WTC11 (cell line): ENCODE measurements around the gene IQCF2. TPM values are rescaled to one million over a fixed set of nuclear protein-coding genes. Genes with fewer than 3 reads are reported as not detected.
A peak's percentile ranks its signal among the peaks of the same experiment; 100 is the strongest.

Experiments used
- ATAC-seq: fragments of 200-7000 bp; cut with Tn5 transposase; 2 replicates; pipeline ENCODE4 v1.10.0; 2021; ENCODE audit warnings: mild to moderate bottlenecking, moderate library complexity
- CTCF ChIA-PET: fragments of 300-600 bp; sonication (Branson Sonifier 250); formaldehyde crosslinking; loops from one replicate; lab custom pipeline; 2021; ENCODE audit warnings: antibody characterized with exemption; lab: Charles Lee
- POLR2A ChIA-PET: fragments of 350-600 bp; sonication (Branson Sonifier 250); formaldehyde crosslinking; loops from one replicate; lab custom pipeline; 2021; ENCODE audit warnings: antibody characterized with exemption; lab: Charles Lee
- DNase-seq: peaks from one replicate; pipeline ENCODE4 v3.0.0; 2021; ENCODE audit warnings: low spot score
- H3K27ac Mint-ChIP-seq: 2 replicates; pipeline ENCODE4 v1.8.0; 2021; ENCODE audit warnings: mixed read lengths
- H3K27me3 Mint-ChIP-seq: 2 replicates; pipeline ENCODE4 v1.8.0; 2021; ENCODE audit warnings: low read depth, mild to moderate bottlenecking, moderate library complexity, mixed read lengths
- H3K36me3 Mint-ChIP-seq: 2 replicates; pipeline ENCODE4 v1.8.0; 2021; ENCODE audit warnings: mixed read lengths
- H3K4me1 Mint-ChIP-seq: 2 replicates; pipeline ENCODE4 v1.8.0; 2022; ENCODE audit warnings: mixed read lengths
- H3K4me3 Mint-ChIP-seq: 2 replicates; pipeline ENCODE4 v1.8.0; 2021; ENCODE audit warnings: mild to moderate bottlenecking, moderate library complexity, mixed read lengths
- H3K9me3 Mint-ChIP-seq: 2 replicates; pipeline ENCODE4 v1.8.0; 2021; ENCODE audit warnings: mixed read lengths
- ATF6 ChIP-seq: sonication (generic); formaldehyde crosslinking; IDR thresholded peaks from 2 replicates; pipeline ENCODE4 v1.8.1; 2023; ENCODE audit warnings: mild to moderate bottlenecking, missing genetic modification reagents
- ESRRA ChIP-seq: sonication (generic); formaldehyde crosslinking; IDR thresholded peaks from 2 replicates; pipeline ENCODE4 v1.8.1; 2022; ENCODE audit warnings: mild to moderate bottlenecking, missing genetic modification reagents, borderline replicate concordance
- FOXP1 ChIP-seq: sonication (generic); formaldehyde crosslinking; IDR thresholded peaks from 2 replicates; pipeline ENCODE4 v1.8.0; 2022; ENCODE audit warnings: missing genetic modification reagents, mild to moderate bottlenecking, moderate library complexity, borderline replicate concordance
- MXD4 ChIP-seq: fragments of 250-450 bp; sonication (Bioruptor Pico); IDR thresholded peaks from 2 replicates; pipeline ENCODE4 v1.8.0; 2021; ENCODE audit warnings: mild to moderate bottlenecking, moderate library complexity, borderline replicate concordance
- NR3C1 ChIP-seq: sonication (generic); formaldehyde crosslinking; conservative IDR thresholded peaks from 2 replicates; pipeline ENCODE4 v1.8.1; 2023; ENCODE audit warnings: low read depth, mild to moderate bottlenecking, missing genetic modification reagents
- SMAD4 ChIP-seq: sonication (generic); formaldehyde crosslinking; IDR thresholded peaks from 2 replicates; pipeline ENCODE4 v1.8.0; 2022; ENCODE audit warnings: mild to moderate bottlenecking, missing genetic modification reagents
- SOX15 ChIP-seq: fragments of 250-450 bp; sonication (Bioruptor Pico); IDR thresholded peaks from 2 replicates; pipeline ENCODE4 v1.9.0; 2021; ENCODE audit warnings: mild to moderate bottlenecking
- TCF7 ChIP-seq: sonication (generic); formaldehyde crosslinking; IDR thresholded peaks from 2 replicates; pipeline ENCODE4 v1.8.0; 2022; ENCODE audit warnings: mild to moderate bottlenecking, low read depth, missing genetic modification reagents, moderate library complexity
- ZBTB21 ChIP-seq: sonication (generic); formaldehyde crosslinking; IDR thresholded peaks from 2 replicates; pipeline ENCODE4 v1.8.1; 2023; ENCODE audit warnings: mild to moderate bottlenecking, missing genetic modification reagents, borderline replicate concordance
- ZNF121 ChIP-seq: sonication (generic); formaldehyde crosslinking; IDR thresholded peaks from 2 replicates; pipeline ENCODE4 v1.8.0; 2023; ENCODE audit warnings: missing genetic modification reagents
- ZNF232 ChIP-seq: sonication (generic); formaldehyde crosslinking; IDR thresholded peaks from 2 replicates; pipeline ENCODE4 v1.8.0; 2022; ENCODE audit warnings: mild to moderate bottlenecking, missing genetic modification reagents
- ZNF317 ChIP-seq: sonication (generic); formaldehyde crosslinking; IDR thresholded peaks from 2 replicates; pipeline ENCODE4 v1.8.1; 2023; ENCODE audit warnings: low read depth, mild to moderate bottlenecking, moderate library complexity, missing genetic modification reagents, borderline replicate concordance
- total RNA-seq: library from RNA; stranded (reverse); gene quantifications from 3 replicates; pipeline ENCODE4 v1.2.3, GENCODE V29; 2021
- TF ChIP-seq, protein P1 (sequence below): fragments of 250-450 bp; sonication (Bioruptor Pico); IDR thresholded peaks from 2 replicates; pipeline ENCODE4 v1.8.0; 2021; ENCODE audit warnings: mild to moderate bottlenecking
- TF ChIP-seq, protein P2 (sequence below): sonication (generic); formaldehyde crosslinking; IDR thresholded peaks from 2 replicates; pipeline ENCODE4 v1.8.1; 2022; ENCODE audit warnings: mild to moderate bottlenecking, moderate library complexity, missing genetic modification reagents
- TF ChIP-seq, protein P3 (sequence below): fragments of 250-450 bp; sonication (Bioruptor Pico); IDR thresholded peaks from 2 replicates; pipeline ENCODE4 v1.9.0; 2021; ENCODE audit warnings: moderate library complexity, mild to moderate bottlenecking, inconsistent platforms, borderline replicate concordance
- TF ChIP-seq, protein P4 (sequence below): sonication (generic); formaldehyde crosslinking; IDR thresholded peaks from 2 replicates; pipeline ENCODE4 v1.8.0; 2022; ENCODE audit warnings: mild to moderate bottlenecking, missing genetic modification reagents
- TF ChIP-seq, protein P5 (sequence below): sonication (generic); formaldehyde crosslinking; IDR thresholded peaks from 2 replicates; pipeline ENCODE4 v1.8.0; 2023; ENCODE audit warnings: mild to moderate bottlenecking, missing genetic modification reagents
- TF ChIP-seq, protein P6 (sequence below): sonication (generic); formaldehyde crosslinking; IDR thresholded peaks from 2 replicates; pipeline ENCODE4 v1.8.0; 2023; ENCODE audit warnings: missing genetic modification reagents, mild to moderate bottlenecking, borderline replicate concordance

IQCF2 gene
- total RNA-seq, 1 experiment from 2014 or later, result not detected

GRCh38 chr3:51869304-51869703, 7.9 kb downstream of the IQCF2 start:
- no peaks in the 10 kb centered on the region; the same call in 1 of the 2 replicates for H3K27me3 Mint-ChIP-seq
- TF ChIP-seq SOX15 (CRISPR knock-in tag) (no peak), ATF6 (no peak), TCF7 (no peak), NR3C1 (CRISPR knock-in tag) (no peak), ZNF121 (CRISPR knock-in tag) (no peak), ZNF317 (no peak), SMAD4 (no peak)
- TF ChIP-seq, protein P1, sequence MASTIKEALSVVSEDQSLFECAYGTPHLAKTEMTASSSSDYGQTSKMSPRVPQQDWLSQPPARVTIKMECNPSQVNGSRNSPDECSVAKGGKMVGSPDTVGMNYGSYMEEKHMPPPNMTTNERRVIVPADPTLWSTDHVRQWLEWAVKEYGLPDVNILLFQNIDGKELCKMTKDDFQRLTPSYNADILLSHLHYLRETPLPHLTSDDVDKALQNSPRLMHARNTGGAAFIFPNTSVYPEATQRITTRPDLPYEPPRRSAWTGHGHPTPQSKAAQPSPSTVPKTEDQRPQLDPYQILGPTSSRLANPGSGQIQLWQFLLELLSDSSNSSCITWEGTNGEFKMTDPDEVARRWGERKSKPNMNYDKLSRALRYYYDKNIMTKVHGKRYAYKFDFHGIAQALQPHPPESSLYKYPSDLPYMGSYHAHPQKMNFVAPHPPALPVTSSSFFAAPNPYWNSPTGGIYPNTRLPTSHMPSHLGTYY (CRISPR knock-in tag), result no peak
- TF ChIP-seq, protein P2, sequence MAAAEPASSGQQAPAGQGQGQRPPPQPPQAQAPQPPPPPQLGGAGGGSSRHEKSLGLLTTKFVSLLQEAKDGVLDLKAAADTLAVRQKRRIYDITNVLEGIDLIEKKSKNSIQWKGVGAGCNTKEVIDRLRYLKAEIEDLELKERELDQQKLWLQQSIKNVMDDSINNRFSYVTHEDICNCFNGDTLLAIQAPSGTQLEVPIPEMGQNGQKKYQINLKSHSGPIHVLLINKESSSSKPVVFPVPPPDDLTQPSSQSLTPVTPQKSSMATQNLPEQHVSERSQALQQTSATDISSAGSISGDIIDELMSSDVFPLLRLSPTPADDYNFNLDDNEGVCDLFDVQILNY (CRISPR knock-in tag), result no peak
- TF ChIP-seq, protein P3, sequence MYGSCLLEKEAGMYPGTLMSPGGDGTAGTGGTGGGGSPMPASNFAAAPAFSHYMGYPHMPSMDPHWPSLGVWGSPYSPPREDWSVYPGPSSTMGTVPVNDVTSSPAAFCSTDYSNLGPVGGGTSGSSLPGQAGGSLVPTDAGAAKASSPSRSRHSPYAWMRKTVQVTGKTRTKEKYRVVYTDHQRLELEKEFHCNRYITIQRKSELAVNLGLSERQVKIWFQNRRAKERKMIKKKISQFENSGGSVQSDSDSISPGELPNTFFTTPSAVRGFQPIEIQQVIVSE (CRISPR knock-in tag), result no peak
- TF ChIP-seq, protein P4, sequence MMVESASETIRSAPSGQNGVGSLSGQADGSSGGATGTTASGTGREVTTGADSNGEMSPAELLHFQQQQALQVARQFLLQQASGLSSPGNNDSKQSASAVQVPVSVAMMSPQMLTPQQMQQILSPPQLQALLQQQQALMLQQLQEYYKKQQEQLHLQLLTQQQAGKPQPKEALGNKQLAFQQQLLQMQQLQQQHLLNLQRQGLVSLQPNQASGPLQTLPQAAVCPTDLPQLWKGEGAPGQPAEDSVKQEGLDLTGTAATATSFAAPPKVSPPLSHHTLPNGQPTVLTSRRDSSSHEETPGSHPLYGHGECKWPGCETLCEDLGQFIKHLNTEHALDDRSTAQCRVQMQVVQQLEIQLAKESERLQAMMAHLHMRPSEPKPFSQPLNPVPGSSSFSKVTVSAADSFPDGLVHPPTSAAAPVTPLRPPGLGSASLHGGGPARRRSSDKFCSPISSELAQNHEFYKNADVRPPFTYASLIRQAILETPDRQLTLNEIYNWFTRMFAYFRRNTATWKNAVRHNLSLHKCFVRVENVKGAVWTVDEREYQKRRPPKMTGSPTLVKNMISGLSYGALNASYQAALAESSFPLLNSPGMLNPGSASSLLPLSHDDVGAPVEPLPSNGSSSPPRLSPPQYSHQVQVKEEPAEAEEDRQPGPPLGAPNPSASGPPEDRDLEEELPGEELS (CRISPR knock-in tag), result no peak
- TF ChIP-seq, protein P5, sequence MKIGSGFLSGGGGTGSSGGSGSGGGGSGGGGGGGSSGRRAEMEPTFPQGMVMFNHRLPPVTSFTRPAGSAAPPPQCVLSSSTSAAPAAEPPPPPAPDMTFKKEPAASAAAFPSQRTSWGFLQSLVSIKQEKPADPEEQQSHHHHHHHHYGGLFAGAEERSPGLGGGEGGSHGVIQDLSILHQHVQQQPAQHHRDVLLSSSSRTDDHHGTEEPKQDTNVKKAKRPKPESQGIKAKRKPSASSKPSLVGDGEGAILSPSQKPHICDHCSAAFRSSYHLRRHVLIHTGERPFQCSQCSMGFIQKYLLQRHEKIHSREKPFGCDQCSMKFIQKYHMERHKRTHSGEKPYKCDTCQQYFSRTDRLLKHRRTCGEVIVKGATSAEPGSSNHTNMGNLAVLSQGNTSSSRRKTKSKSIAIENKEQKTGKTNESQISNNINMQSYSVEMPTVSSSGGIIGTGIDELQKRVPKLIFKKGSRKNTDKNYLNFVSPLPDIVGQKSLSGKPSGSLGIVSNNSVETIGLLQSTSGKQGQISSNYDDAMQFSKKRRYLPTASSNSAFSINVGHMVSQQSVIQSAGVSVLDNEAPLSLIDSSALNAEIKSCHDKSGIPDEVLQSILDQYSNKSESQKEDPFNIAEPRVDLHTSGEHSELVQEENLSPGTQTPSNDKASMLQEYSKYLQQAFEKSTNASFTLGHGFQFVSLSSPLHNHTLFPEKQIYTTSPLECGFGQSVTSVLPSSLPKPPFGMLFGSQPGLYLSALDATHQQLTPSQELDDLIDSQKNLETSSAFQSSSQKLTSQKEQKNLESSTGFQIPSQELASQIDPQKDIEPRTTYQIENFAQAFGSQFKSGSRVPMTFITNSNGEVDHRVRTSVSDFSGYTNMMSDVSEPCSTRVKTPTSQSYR (CRISPR knock-in tag), result no peak
- CTCF ChIA-PET, result no interaction called here
- no peaks in the 10 kb centered on the region for H3K36me3 Mint-ChIP-seq
- H3K4me1 Mint-ChIP-seq, result peaks cover 17% of the 10 kb centered on the region
- POLR2A ChIA-PET, result no interaction called here
- peaks cover 3% of the 10 kb centered on the region; the same call in 1 of the 2 replicates for H3K9me3 Mint-ChIP-seq
- DNase-seq (no peak), ATAC-seq (no peak)
- H3K27ac Mint-ChIP-seq, result peak overlapping the region; percentile 16
- H3K4me3 Mint-ChIP-seq, result no peak overlapping the region

DNA sequence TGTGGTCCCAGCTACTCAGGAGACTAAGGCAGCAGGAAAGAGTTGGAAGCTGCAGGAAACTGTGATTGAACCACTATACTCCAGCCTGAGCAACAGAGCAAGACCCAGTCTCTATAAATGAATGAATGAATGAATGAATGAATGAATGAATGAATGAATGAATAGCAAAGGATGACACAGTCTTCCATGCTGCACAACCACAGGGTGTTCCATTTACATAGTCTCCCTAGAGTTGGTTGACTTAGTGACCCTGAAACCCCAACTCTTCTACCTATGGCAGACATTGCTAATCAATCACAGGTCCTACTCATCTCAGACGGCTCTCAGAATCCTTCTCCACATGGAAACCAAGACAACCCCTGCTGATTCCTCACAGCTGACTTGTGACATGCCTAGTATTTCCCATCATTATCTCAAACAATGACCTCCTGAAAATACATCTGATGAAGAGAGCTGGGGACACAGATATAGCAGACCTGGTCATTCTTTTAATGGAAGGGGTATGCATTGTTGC, 11.9 kb downstream of the IQCF2 start:
- no peak overlapping the region for H3K4me3 Mint-ChIP-seq
- H3K27me3 Mint-ChIP-seq, result no peaks in the 10 kb centered on the region; the same call in 1 of the 2 replicates
- ChIA-PET CTCF (interaction anchor here (1.9 kb wide), 1 partner anchor 54 kb away, joined by 11 read pairs; no protein-coding TSS in a partner anchor), POLR2A (no interaction called here)
- no peak for ATAC-seq
- H3K27ac Mint-ChIP-seq, result no peak overlapping the region
- no peak for DNase-seq
- peaks cover 11% of the 10 kb centered on the region; the same call in 1 of the 2 replicates for H3K4me1 Mint-ChIP-seq
- no peaks in the 10 kb centered on the region for H3K36me3 Mint-ChIP-seq
- H3K9me3 Mint-ChIP-seq, result peaks cover 3% of the 10 kb centered on the region; the same call in 1 of the 2 replicates
- TF ChIP-seq ZBTB21 (CRISPR knock-in tag) (no peak), ZNF232 (CRISPR knock-in tag) (no peak), FOXP1 (no peak), ESRRA (CRISPR knock-in tag) (no peak), MXD4 (CRISPR knock-in tag) (no peak)
- TF ChIP-seq, protein P6, sequence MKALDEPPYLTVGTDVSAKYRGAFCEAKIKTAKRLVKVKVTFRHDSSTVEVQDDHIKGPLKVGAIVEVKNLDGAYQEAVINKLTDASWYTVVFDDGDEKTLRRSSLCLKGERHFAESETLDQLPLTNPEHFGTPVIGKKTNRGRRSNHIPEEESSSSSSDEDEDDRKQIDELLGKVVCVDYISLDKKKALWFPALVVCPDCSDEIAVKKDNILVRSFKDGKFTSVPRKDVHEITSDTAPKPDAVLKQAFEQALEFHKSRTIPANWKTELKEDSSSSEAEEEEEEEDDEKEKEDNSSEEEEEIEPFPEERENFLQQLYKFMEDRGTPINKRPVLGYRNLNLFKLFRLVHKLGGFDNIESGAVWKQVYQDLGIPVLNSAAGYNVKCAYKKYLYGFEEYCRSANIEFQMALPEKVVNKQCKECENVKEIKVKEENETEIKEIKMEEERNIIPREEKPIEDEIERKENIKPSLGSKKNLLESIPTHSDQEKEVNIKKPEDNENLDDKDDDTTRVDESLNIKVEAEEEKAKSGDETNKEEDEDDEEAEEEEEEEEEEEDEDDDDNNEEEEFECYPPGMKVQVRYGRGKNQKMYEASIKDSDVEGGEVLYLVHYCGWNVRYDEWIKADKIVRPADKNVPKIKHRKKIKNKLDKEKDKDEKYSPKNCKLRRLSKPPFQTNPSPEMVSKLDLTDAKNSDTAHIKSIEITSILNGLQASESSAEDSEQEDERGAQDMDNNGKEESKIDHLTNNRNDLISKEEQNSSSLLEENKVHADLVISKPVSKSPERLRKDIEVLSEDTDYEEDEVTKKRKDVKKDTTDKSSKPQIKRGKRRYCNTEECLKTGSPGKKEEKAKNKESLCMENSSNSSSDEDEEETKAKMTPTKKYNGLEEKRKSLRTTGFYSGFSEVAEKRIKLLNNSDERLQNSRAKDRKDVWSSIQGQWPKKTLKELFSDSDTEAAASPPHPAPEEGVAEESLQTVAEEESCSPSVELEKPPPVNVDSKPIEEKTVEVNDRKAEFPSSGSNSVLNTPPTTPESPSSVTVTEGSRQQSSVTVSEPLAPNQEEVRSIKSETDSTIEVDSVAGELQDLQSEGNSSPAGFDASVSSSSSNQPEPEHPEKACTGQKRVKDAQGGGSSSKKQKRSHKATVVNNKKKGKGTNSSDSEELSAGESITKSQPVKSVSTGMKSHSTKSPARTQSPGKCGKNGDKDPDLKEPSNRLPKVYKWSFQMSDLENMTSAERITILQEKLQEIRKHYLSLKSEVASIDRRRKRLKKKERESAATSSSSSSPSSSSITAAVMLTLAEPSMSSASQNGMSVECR (CRISPR knock-in tag), result no peak
